Measurements from ENCODE around the gene NFIX. TPM values are rescaled to one million over a fixed set of nuclear protein-coding genes. Genes with fewer than 3 reads are reported as not detected.

The NFIX gene
- polyA plus RNA-seq, 3 donors: 0.25 to 3.7 (median 0.90) TPM

GRCh38 chr19:13128583-13128982, 133.3 kb downstream of the NFIX start:
- Histone ChIP-seq H3K4me1 (ENCODE audit: control insufficient read depth in 1 of 2, insufficient read depth in 2 of 2, low read length in 2 of 2) (no peaks in the 10 kb centered on the region), H3K9ac (ENCODE audit: insufficient read depth, low read length, poor library complexity, severe bottlenecking) (no peak overlapping the region)

GRCh38 chr19:13129384-13129783, 134.1 kb downstream of the NFIX start:
- WGBS (ENCODE audit: insufficient coverage): 100% methylated on average over 3 of the region's 9 CpGs
- Histone ChIP-seq H3K4me1 (ENCODE audit: control insufficient read depth in 1 of 2, insufficient read depth in 2 of 2, low read length in 2 of 2) (no peaks in the 10 kb centered on the region), H3K27ac (ENCODE audit: low read depth in 1 of 2, low read length in 2 of 2) (no peak overlapping the region), H3K4me2 (replicated peaks; ENCODE audit: extremely low read depth, low read length, poor library complexity, severe bottlenecking) (no peak overlapping the region), H3K9ac (ENCODE audit: insufficient read depth, low read length, poor library complexity, severe bottlenecking) (no peak overlapping the region), H3K27me3 (ENCODE audit: control insufficient read depth in 2 of 2, insufficient read depth in 2 of 2, low read length in 2 of 2) (no peaks in the 10 kb centered on the region), H2AFZ (ENCODE audit: insufficient read depth, low read depth, low read length, poor library complexity, severe bottlenecking) (no peak overlapping the region), H3K9me3 (replicated peaks in 1 of 2; ENCODE audit: control insufficient read depth in 1 of 2, insufficient read depth in 1 of 2, low read length in 2 of 2) (no peaks in the 10 kb centered on the region), H3K36me3 (replicated peaks in 1 of 2; ENCODE audit: control insufficient read depth in 1 of 2, insufficient read depth in 2 of 2, low read length in 2 of 2) (peaks cover 5 to 32% of the 10 kb centered on the region in 2 donors), H4K20me1 (ENCODE audit: insufficient read depth, low read length) (peaks cover 79% of the 10 kb centered on the region), H3K79me2 (ENCODE audit: insufficient read depth, low read length) (peaks cover 91% of the 10 kb centered on the region), H3K4me3 (replicated peaks in 1 of 3; ENCODE audit: low read depth in 2 of 3, low read length in 3 of 3) (no peak overlapping the region)
- no peak for DNase-seq
- intact Hi-C loops (cut with micrococcal nuclease): no loop called here
- no peaks in the 10 kb centered on the region for H3K27me3 Mint-ChIP-seq (ENCODE audit: low read depth in 3 of 3)
- H3K9me3 Mint-ChIP-seq: peaks cover 0 to 1% (median 0%) of the 10 kb centered on the region in 7 donors
- no peak overlapping the region for H3K4me3 Mint-ChIP-seq
- no peak for TF ChIP-seq CTCF (IDR thresholded peaks at IDR 0.05)
- H3K27ac Mint-ChIP-seq: no peak overlapping the region
- peaks cover 19% of the 10 kb centered on the region for H3K4me1 Mint-ChIP-seq
- peaks cover 8 to 40% of the 10 kb centered on the region in 2 donors for H3K36me3 Mint-ChIP-seq

More at GRCh38 chr19:13128583-13128982, 133.3 kb downstream of the NFIX start:
- H3K4me3 ChIP-seq (replicated peaks in 1 of 3; ENCODE audit: low read depth in 2 of 3, low read length in 3 of 3): no peak overlapping the region
- Mint-ChIP-seq H3K4me3 (no peak overlapping the region), H3K4me1 (peaks cover 19% of the 10 kb centered on the region), H3K36me3 (peaks cover 10 to 43% of the 10 kb centered on the region in 2 donors), H3K9me3 (peaks cover 0 to 1% (median 0%) of the 10 kb centered on the region in 7 donors), H3K27me3 (ENCODE audit: low read depth in 3 of 3) (no peaks in the 10 kb centered on the region), H3K27ac (peak overlapping the region in 4 of 7 donors; percentile 41 to 61 (median 58))
- H3K79me2 ChIP-seq (ENCODE audit: insufficient read depth, low read length): peaks cover 93% of the 10 kb centered on the region
- intact Hi-C loops (cut with micrococcal nuclease): no loop called here
- no peak overlapping the region for H3K27ac ChIP-seq (ENCODE audit: low read depth in 1 of 2, low read length in 2 of 2)
- no peak overlapping the region for H3K4me2 ChIP-seq (replicated peaks; ENCODE audit: extremely low read depth, low read length, poor library complexity, severe bottlenecking)
- DNase-seq: no peak
- H3K36me3 ChIP-seq (replicated peaks in 1 of 2; ENCODE audit: control insufficient read depth in 1 of 2, insufficient read depth in 2 of 2, low read length in 2 of 2): peaks cover 5 to 34% of the 10 kb centered on the region in 2 donors
- no peak for TF ChIP-seq CTCF (IDR thresholded peaks at IDR 0.05)
- peaks cover 77% of the 10 kb centered on the region for H4K20me1 ChIP-seq (ENCODE audit: insufficient read depth, low read length)
- WGBS (ENCODE audit: insufficient coverage): 80% methylated on average over 1 of the region's 1 CpG
- H3K27me3 ChIP-seq (ENCODE audit: control insufficient read depth in 2 of 2, insufficient read depth in 2 of 2, low read length in 2 of 2): no peaks in the 10 kb centered on the region
- no peaks in the 10 kb centered on the region for H3K9me3 ChIP-seq (replicated peaks in 1 of 2; ENCODE audit: control insufficient read depth in 1 of 2, insufficient read depth in 1 of 2, low read length in 2 of 2)
- H2AFZ ChIP-seq (ENCODE audit: insufficient read depth, low read depth, low read length, poor library complexity, severe bottlenecking): no peak overlapping the region
